IMR-90 (cell line): Measurements from ENCODE around the gene BCAS1. TPM values are rescaled to one million over a fixed set of nuclear protein-coding genes. Genes with fewer than 3 reads are reported as not detected.

Experiments used
- ATAC-seq: fragments of 200-7000 bp; cut with Tn5 transposase; 2 replicates; pipeline ENCODE4 v1.9.1; 2020; ENCODE audit warnings: low read depth, mild to moderate bottlenecking, moderate library complexity
- BruUV-seq: library from RNA; stranded (reverse); fragments of 400-500 nt; replicated peaks from 2 replicates; lab custom pipeline; 2021; lab: Mats Ljungman, UMichigan
- CTCF ChIA-PET: fragments of 300-600 bp; formaldehyde crosslinking; extraction: SDS; loops from one replicate; lab custom pipeline; 2021; ENCODE audit warnings: antibody characterized with exemption; lab: Yijun Ruan, JAX
- POLR2A ChIA-PET: fragments of 300-600 bp; sonication (Branson Sonifier 250); formaldehyde crosslinking; loops from one replicate; lab custom pipeline; 2022; ENCODE audit warnings: antibody characterized with exemption; ENCODE audit not compliant: unreplicated experiment; lab: Charles Lee
- DNase-seq: peaks from one replicate; pipeline ENCODE4 v3.0.0; 2013
- H2AFZ ChIP-seq: replicated peaks from 2 replicates; pipeline ENCODE3; 2013; ENCODE audit warnings: low read length, mild to moderate bottlenecking; ENCODE audit not compliant: poor library complexity
- H2AK5ac ChIP-seq: 2 replicates; pipeline ENCODE4 v1.6.1; 2013; ENCODE audit warnings: low read depth, low read length, inconsistent platforms
- H2AK9ac ChIP-seq: replicated peaks from 2 replicates; pipeline ENCODE3; 2013; ENCODE audit warnings: mild to moderate bottlenecking, low read depth, low read length, moderate library complexity; ENCODE audit not compliant: poor library complexity
- H2BK120ac ChIP-seq: 2 replicates; pipeline ENCODE4 v1.6.1; 2013; ENCODE audit warnings: low read depth, low read length, inconsistent platforms
- H2BK15ac ChIP-seq: 3 replicates; pipeline ENCODE4 v1.6.1; 2013; ENCODE audit warnings: low read depth, low read length, inconsistent platforms
- H2BK20ac ChIP-seq: 2 replicates; pipeline ENCODE4 v1.6.1; 2013; ENCODE audit warnings: low read depth, mild to moderate bottlenecking, inconsistent platforms, low read length, moderate library complexity
- H2BK5ac ChIP-seq: 2 replicates; pipeline ENCODE4 v1.6.1; 2013; ENCODE audit warnings: mild to moderate bottlenecking, low read depth, low read length, inconsistent platforms; ENCODE audit not compliant: poor library complexity, severe bottlenecking
- H3K14ac ChIP-seq: replicated peaks from 2 replicates; pipeline ENCODE4 v1.6.1; 2013; ENCODE audit warnings: low read depth, low read length, inconsistent platforms
- H3K18ac ChIP-seq: 2 replicates; pipeline ENCODE4 v1.6.1; 2013; ENCODE audit warnings: low read depth, low read length, control low read depth
- H3K23ac ChIP-seq: 2 replicates; pipeline ENCODE4 v1.6.1; 2013; ENCODE audit warnings: low read depth, low read length, inconsistent platforms
- H3K27ac ChIP-seq: 2 replicates; pipeline ENCODE4 v1.5.1; 2013; ENCODE audit warnings: mild to moderate bottlenecking, control low read depth, low read length; ENCODE audit not compliant: insufficient read depth
- H3K27me3 ChIP-seq: 2 replicates; pipeline ENCODE4 v1.6.1; 2013; ENCODE audit warnings: low read length; ENCODE audit not compliant: control insufficient read depth, insufficient read depth
- H3K36me3 ChIP-seq: 2 replicates; pipeline ENCODE4 v1.6.1; 2013; ENCODE audit warnings: low read length, mixed read lengths; ENCODE audit not compliant: control insufficient read depth, insufficient read depth
- H3K4ac ChIP-seq: 2 replicates; pipeline ENCODE4 v1.6.1; 2013; ENCODE audit warnings: low read depth, low read length, inconsistent platforms
- H3K4me1 ChIP-seq: 2 replicates; pipeline ENCODE4 v1.6.1; 2013; ENCODE audit warnings: low read length, mixed read lengths; ENCODE audit not compliant: control insufficient read depth, insufficient read depth
- H3K4me2 ChIP-seq: 2 replicates; pipeline ENCODE4 v1.6.1; 2013; ENCODE audit warnings: low read depth, mild to moderate bottlenecking, control low read depth, low read length, moderate library complexity
- H3K4me3 ChIP-seq: 2 replicates; pipeline ENCODE4 v1.5.1; 2013; ENCODE audit warnings: low read depth, mild to moderate bottlenecking, control low read depth, low read length, moderate library complexity; ENCODE audit not compliant: insufficient read depth
- H3K56ac ChIP-seq: 2 replicates; pipeline ENCODE4 v1.6.1; 2013; ENCODE audit warnings: low read length, inconsistent platforms; ENCODE audit not compliant: insufficient read depth; ENCODE audit errors: extremely low read depth
- H3K79me1 ChIP-seq, 2 experiments: 2 replicates each; pipeline ENCODE4 v1.6.1; 2013; ENCODE audit warnings: low read length in 2 of 2, inconsistent platforms in 1 of 2, low read depth in 1 of 2
- H3K9ac ChIP-seq: 2 replicates; pipeline ENCODE4 v1.6.1; 2013; ENCODE audit warnings: low read depth, low read length, control low read depth
- H3K9me1 ChIP-seq: 2 replicates; pipeline ENCODE4 v1.6.1; 2013; ENCODE audit warnings: low read length, inconsistent platforms; ENCODE audit not compliant: insufficient read depth
- H3K9me3 ChIP-seq: 2 replicates; pipeline ENCODE4 v1.6.1; 2013; ENCODE audit warnings: low read length; ENCODE audit not compliant: control insufficient read depth, insufficient read depth
- H4K20me1 ChIP-seq: 2 replicates; pipeline ENCODE4 v1.6.1; 2013; ENCODE audit warnings: low read length, inconsistent platforms; ENCODE audit not compliant: insufficient read depth
- H4K5ac ChIP-seq: 2 replicates; pipeline ENCODE4 v1.6.1; 2013; ENCODE audit warnings: mild to moderate bottlenecking, low read depth, low read length, control low read depth
- H4K8ac ChIP-seq, 2 experiments: 2 replicates each; pipeline ENCODE4 v1.6.1; 2013; ENCODE audit warnings: low read depth in 2 of 2, low read length in 2 of 2, control low read depth in 1 of 2, inconsistent platforms in 1 of 2
- H4K91ac ChIP-seq: 2 replicates; pipeline ENCODE4 v1.6.1; 2013; ENCODE audit warnings: low read depth, low read length, inconsistent platforms; ENCODE audit not compliant: insufficient read depth
- BHLHE40 ChIP-seq: fragments of 150-350 bp; IDR thresholded peaks from 2 replicates; pipeline ENCODE4 v1.6.1; 2016; ENCODE audit warnings: mild to moderate bottlenecking, low read depth, low read length
- MXI1 ChIP-seq: IDR thresholded peaks from 2 replicates; pipeline ENCODE4 v1.6.1; 2012; ENCODE audit warnings: low read depth, mild to moderate bottlenecking, low read length, moderate library complexity, borderline replicate concordance
- POLR2A ChIP-seq: IDR thresholded peaks from 2 replicates; pipeline ENCODE4 v1.6.1; 2012; ENCODE audit warnings: mild to moderate bottlenecking, low read depth, low read length
- RFX5 ChIP-seq: IDR thresholded peaks from 2 replicates; pipeline ENCODE4 v1.8.0; 2012; ENCODE audit warnings: low read depth, mild to moderate bottlenecking, low read length, moderate library complexity
- WGBS, 2 experiments: methylation state at CpG; one replicate each; pipeline versions ENCODE4 v1.1.5 to v1.1.7; 2013; ENCODE audit warnings: missing lambda C conversion rate in 2 of 2; ENCODE audit not compliant: insufficient read length in 1 of 2; ENCODE audit errors: extremely low coverage in 2 of 2; 5-methylcytosine and 5-hydroxymethylcytosine counted together
- dilution Hi-C: fragments of 300-500 bp; cut with HindIII; formaldehyde crosslinking; loops from one replicate; pipeline ENCODE4 v1.14.3; 2018; ENCODE audit warnings: low sequenced_read_pairs; ENCODE audit not compliant: unreplicated experiment
- in situ Hi-C: fragments of 300-500 bp; cut with MboI; formaldehyde crosslinking; loops from 3 replicates; pipeline ENCODE4 v1.14.3; 2019; ENCODE audit warnings: low sequenced_read_pairs, inconsistent platforms, mixed read lengths
- intact Hi-C: fragments of 100-400 bp; cut with micrococcal nuclease; formaldehyde crosslinking; loops from 2 replicates; pipeline ENCODE4 v1.10.0; 2022
- polyA plus RNA-seq, 3 experiments: library from polyadenylated mRNA; depleted of rRNA; stranded (reverse); fragments of >200 nt; gene quantifications; 2 replicates each; pipeline ENCODE4 v1.2.3, GENCODE V29; 2012; ENCODE audit warnings: low replicate concordance in 1 of 3
- total RNA-seq: library from RNA; depleted of rRNA; stranded (reverse); fragments of >200 nt; gene quantifications from 2 replicates; pipeline ENCODE4 v1.2.3, GENCODE V29; 2012

BCAS1 gene
- total and polyA plus RNA-seq, 2 of the 4 experiments (the other 2 are of a cell fraction): under 0.01 TPM; not detected in 1

DNA sequence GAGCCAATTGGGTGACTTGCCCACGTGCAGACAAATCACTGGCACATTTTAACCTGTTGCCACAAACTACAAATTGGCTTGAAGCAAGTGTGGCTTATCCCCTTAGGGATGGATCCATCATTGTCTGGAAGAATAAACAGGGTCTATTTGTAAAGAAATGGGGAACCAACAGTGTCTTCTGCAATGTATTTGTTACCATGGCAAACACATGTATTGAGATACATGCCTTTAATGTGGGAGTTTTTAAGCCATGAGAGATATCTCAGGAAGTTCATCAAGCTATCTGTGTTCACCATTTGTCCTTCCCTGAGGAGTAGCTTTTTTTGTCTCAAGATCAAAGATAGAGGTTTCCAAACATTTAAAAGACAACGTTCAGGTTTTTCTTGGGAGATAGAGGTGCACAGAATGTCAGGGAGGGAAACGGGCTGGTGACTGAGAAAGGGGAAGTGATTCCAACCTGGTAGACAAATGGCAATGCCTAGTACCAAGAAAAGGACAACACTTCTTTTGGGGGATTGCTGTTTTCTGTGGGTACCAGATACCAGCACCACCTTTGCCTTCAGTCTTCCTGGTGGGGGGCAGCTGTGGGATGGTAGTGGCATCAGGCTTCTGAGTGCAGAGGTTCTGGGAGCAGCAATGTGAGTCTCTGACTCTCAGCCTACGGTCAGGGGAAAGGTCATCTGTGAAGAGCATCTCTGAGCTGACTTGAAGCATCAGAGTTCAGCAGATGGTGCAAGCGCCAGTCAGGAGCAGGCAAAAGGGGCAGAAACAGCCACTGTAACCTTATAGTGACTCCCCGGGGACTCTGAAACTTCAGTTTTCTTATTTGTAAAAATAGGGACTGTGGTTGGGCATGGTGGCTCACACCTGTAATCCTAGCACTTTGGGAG, 20.1 kb upstream of the BCAS1 start:
- Histone ChIP-seq H3K36me3 (no peaks in the 10 kb centered on the region), H2BK5ac (no peak overlapping the region), H3K4me3 (no peak overlapping the region), H3K9me1 (no peaks in the 10 kb centered on the region), H4K91ac (no peak overlapping the region), H3K56ac (no peak overlapping the region), H4K20me1 (no peaks in the 10 kb centered on the region), H2AFZ (no peak overlapping the region), H3K23ac (no peak overlapping the region), H2AK9ac (no peak overlapping the region), H3K4me1 (no peaks in the 10 kb centered on the region), H4K8ac (no peak overlapping the region), H4K5ac (no peak overlapping the region), H3K4me2 (no peak overlapping the region), H2BK20ac (no peak overlapping the region), H3K9ac (no peak overlapping the region), H3K18ac (no peak overlapping the region), H3K27me3 (peaks cover 9% of the 10 kb centered on the region), H3K4ac (no peak overlapping the region), H2BK120ac (no peak overlapping the region), H2BK15ac (no peak overlapping the region), H3K14ac (no peak overlapping the region), H3K9me3 (no peaks in the 10 kb centered on the region), H3K27ac (no peak overlapping the region), H2AK5ac (no peak overlapping the region), H3K79me1 (no peaks in the 10 kb centered on the region)
- in situ Hi-C loops: loop anchor here (25.0 kb wide), 1 partner anchor 103 kb away; no protein-coding TSS in a partner anchor
- intact Hi-C loops: no loop called here
- no TSS peak for BruUV-seq
- CTCF ChIA-PET: interaction anchor here (2.3 kb wide), 1 partner anchor 109 kb away, joined by 14 read pairs; no protein-coding TSS in a partner anchor
- WGBS, 2 experiments: no CpG with 5 or more reads among the region's 6 CpGs
- dilution Hi-C loops: loop anchor here (25.0 kb wide), 1 partner anchor 97 kb away; no protein-coding TSS in a partner anchor
- ATAC-seq (no peak), DNase-seq (no peak)
- no peak for TF ChIP-seq POLR2A
- TF ChIP-seq BHLHE40: no peak
- no peak for TF ChIP-seq MXI1
- TF ChIP-seq RFX5: no peak
- POLR2A ChIA-PET: no interaction called here
